ENCODE results near the gene POLR2C.

POLR2C gene

DNA sequence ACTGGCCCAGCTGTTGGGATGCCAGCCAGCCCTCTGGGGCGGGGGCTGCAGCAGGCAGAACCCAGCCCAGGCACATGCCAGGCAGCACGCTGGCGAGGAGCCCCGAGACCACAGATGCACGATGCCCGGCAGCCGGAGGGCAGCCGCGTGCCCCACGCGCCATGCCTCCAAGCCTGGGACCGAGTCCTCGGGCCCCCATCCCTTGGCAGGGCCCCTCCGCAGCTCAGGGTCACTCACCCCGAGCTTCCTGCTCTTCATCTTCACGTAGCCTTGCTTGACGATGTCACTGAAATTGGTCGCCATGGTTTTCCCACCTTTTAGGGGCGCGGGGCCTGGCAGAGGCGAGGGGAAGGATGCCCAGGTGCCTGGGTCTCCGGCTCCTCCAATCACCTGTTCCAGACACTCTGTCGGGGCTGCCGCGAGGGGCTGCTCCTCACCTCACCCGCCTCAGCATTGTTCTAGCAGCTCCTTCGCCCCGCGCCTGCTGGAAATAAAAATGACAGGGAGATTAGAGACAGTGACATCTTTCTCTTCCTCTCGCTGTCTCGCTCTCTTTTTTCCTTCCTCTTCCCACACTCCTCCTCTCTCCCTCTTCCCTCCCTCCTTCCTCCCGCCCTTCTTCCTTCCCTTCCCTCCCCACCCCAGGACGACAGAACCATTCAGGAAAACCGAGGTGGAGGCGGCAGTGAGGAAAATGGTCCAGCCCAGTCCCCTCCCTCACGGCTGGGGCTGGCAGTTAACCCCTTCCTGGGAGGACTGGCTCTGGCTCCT, 16.9 kb downstream of the POLR2C start:
- H3K36me3 ChIP-seq (ENCODE audit: insufficient read depth, low read length) = no peaks in the 10 kb centered on the region
- peak overlapping the region; percentile 30 for H2AFZ ChIP-seq (ENCODE audit: low read length, unreplicated experiment)
- H3K27ac ChIP-seq (ENCODE audit: low read depth, low read length) = 0 out of 2 replicates have a peak overlapping the region, but pooled peaks have one; percentile 23
- no peaks in the 10 kb centered on the region for H3K27me3 ChIP-seq (ENCODE audit: insufficient read depth, low read length)
- peaks cover 35% of the 10 kb centered on the region for H3K79me2 ChIP-seq (ENCODE audit: control insufficient read depth, insufficient read depth, low read length, unreplicated experiment)
- H3K4me3 ChIP-seq (ENCODE audit: low read depth, low read length) = peak overlapping the region; percentile 81
- peaks cover 22% of the 10 kb centered on the region for H3K4me1 ChIP-seq (ENCODE audit: control insufficient read depth, insufficient read depth, low read length, unreplicated experiment)

DNA sequence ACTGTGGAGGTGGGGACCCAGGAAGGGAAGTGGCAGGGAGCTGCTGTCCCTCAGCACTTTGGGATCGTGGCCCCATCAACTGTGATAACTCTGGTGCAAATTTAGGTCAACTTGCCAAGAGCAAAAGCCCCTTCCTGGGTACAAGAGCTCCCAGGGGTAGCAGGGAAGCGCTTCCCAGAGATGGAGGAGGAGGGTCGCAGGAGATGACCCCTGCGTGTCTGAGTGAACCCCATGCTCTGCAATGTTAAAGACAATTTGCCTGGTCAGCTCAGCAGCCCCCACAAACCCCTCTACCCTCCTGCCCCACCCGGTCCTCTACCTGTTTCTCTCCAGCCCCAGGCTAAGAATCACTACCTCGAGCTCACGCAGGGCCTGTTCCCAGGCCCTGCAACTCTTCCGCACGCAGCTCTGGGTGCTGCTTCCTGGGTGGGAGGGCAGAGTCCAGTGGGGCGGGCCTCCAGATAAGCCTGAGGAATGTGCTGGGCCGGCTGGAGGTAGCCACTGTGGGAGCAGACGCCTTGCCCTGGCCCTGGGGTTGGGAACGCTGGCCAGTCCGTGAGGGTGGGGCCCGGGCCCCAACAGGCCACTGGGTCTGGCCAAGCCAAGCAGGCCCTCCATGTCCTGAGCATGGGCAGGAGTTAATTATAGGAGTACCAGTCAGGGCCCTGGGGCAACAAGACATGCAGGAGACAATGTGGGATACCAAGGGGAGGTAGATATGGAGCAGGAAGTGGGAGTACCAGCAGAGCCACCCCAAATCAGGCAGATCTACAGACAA, 17.7 kb downstream of the POLR2C start:
- Histone ChIP-seq H2AFZ (ENCODE audit: low read length, unreplicated experiment) (no peak overlapping the region), H3K27me3 (ENCODE audit: insufficient read depth, low read length) (no peaks in the 10 kb centered on the region), H3K4me1 (ENCODE audit: control insufficient read depth, insufficient read depth, low read length, unreplicated experiment) (peaks cover 25% of the 10 kb centered on the region), H3K27ac (ENCODE audit: low read depth, low read length) (peak overlapping the region; percentile 23), H3K79me2 (ENCODE audit: control insufficient read depth, insufficient read depth, low read length, unreplicated experiment) (peaks cover 35% of the 10 kb centered on the region), H3K36me3 (ENCODE audit: insufficient read depth, low read length) (no peaks in the 10 kb centered on the region), H3K4me3 (ENCODE audit: low read depth, low read length) (peak overlapping the region; percentile 81)

DNA sequence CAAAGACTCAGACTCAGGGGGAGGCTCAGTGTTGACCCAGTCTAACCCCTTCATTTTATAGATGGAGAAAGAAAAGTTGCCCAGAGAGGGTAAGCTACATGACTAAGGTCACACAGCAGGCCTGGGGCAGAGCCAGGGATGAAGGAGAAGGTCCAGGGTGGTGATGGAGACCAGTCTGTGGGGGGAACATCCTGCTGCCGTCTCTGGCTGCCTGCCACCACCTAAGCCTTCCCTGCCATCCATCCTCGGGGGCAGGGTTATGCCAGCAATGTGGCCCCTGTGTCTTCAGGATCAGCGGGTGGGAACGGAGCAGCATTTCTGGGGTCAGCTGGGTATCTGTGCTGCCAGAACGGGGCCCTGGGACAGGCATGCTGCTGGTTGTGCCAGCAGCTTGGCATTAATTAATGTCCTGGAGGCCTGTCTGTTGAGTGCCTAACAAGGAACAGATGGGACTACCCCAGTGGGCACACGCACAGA, 18.3 kb downstream of the POLR2C start:
- H2AFZ ChIP-seq (ENCODE audit: low read length, unreplicated experiment) = no peak overlapping the region

DNA sequence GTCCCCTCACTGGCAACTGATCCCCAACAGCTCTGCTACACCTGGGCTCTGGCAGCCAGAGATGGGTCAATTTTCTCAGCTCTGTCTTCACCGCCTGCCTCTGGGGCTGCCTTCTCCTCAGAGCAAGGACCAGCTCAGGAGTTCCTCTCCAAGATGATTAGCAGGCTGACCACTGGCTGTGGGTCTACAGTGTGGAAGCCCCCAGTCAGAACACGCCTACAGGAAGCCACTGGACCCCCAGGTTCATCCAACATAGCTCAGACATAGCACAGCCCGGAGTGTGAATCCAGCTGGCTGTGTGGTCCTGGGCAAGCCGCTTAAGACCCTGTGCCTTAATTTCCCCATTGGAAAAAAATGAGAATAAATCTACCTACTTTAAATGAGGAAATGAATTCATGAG, 18.9 kb downstream of the POLR2C start:
- Histone ChIP-seq H2AFZ (ENCODE audit: low read length, unreplicated experiment) (no peak overlapping the region), H3K79me2 (ENCODE audit: control insufficient read depth, insufficient read depth, low read length, unreplicated experiment) (peaks cover 32% of the 10 kb centered on the region), H3K4me3 (ENCODE audit: low read depth, low read length) (no peak overlapping the region), H3K36me3 (ENCODE audit: insufficient read depth, low read length) (no peaks in the 10 kb centered on the region), H3K27me3 (ENCODE audit: insufficient read depth, low read length) (no peaks in the 10 kb centered on the region), H3K4me1 (ENCODE audit: control insufficient read depth, insufficient read depth, low read length, unreplicated experiment) (peaks cover 29% of the 10 kb centered on the region), H3K27ac (ENCODE audit: low read depth, low read length) (no peak overlapping the region)

More for the DNA sequence above, 18.3 kb downstream of the POLR2C start:
- Histone ChIP-seq H3K4me1 (ENCODE audit: control insufficient read depth, insufficient read depth, low read length, unreplicated experiment) (peaks cover 29% of the 10 kb centered on the region), H3K4me3 (ENCODE audit: low read depth, low read length) (no peak overlapping the region), H3K27me3 (ENCODE audit: insufficient read depth, low read length) (no peaks in the 10 kb centered on the region), H3K27ac (ENCODE audit: low read depth, low read length) (peak overlapping the region; percentile 23), H3K36me3 (ENCODE audit: insufficient read depth, low read length) (no peaks in the 10 kb centered on the region), H3K79me2 (ENCODE audit: control insufficient read depth, insufficient read depth, low read length, unreplicated experiment) (peaks cover 35% of the 10 kb centered on the region)

DNA sequence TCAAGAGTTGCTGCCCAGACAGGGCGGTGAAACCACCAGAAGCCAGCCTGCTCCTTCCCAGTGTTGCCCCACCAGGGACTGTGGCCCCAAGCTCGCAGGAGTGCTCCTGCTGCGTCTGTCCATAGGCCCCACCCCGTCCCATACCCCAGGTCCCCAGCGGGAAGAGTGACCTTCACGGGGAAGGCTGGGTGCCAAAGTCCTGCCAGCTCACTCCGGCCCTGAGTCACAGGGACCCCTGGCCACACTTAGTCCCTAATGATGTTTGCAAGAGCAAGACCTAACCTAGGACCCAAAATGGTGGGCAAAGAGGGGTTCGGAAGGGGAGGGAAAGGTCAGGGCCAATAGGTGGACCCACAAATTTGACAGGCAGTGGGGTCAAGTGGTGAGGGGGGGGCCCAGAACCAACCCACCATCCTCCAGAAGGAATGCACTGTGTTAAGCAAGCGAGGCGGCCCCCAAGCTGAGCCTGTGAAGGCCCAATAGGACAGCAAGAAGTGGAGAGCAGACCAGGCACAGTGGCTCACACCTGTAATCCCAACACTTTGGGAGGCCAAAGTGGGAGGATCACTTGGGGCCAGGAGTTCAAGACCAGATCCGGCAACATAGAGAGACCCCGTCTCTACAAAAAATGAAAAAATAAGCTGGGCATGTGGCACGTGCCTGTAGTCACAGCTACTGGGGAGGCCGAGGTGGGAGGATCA, 20.5 kb downstream of the POLR2C start:
- Histone ChIP-seq H3K4me3 (ENCODE audit: low read depth, low read length) (no peak overlapping the region), H3K27me3 (ENCODE audit: insufficient read depth, low read length) (no peaks in the 10 kb centered on the region), H3K4me1 (ENCODE audit: control insufficient read depth, insufficient read depth, low read length, unreplicated experiment) (peaks cover 33% of the 10 kb centered on the region), H2AFZ (ENCODE audit: low read length, unreplicated experiment) (no peak overlapping the region), H3K27ac (ENCODE audit: low read depth, low read length) (no peak overlapping the region), H3K79me2 (ENCODE audit: control insufficient read depth, insufficient read depth, low read length, unreplicated experiment) (peaks cover 17% of the 10 kb centered on the region), H3K36me3 (ENCODE audit: insufficient read depth, low read length) (no peaks in the 10 kb centered on the region)

DNA sequence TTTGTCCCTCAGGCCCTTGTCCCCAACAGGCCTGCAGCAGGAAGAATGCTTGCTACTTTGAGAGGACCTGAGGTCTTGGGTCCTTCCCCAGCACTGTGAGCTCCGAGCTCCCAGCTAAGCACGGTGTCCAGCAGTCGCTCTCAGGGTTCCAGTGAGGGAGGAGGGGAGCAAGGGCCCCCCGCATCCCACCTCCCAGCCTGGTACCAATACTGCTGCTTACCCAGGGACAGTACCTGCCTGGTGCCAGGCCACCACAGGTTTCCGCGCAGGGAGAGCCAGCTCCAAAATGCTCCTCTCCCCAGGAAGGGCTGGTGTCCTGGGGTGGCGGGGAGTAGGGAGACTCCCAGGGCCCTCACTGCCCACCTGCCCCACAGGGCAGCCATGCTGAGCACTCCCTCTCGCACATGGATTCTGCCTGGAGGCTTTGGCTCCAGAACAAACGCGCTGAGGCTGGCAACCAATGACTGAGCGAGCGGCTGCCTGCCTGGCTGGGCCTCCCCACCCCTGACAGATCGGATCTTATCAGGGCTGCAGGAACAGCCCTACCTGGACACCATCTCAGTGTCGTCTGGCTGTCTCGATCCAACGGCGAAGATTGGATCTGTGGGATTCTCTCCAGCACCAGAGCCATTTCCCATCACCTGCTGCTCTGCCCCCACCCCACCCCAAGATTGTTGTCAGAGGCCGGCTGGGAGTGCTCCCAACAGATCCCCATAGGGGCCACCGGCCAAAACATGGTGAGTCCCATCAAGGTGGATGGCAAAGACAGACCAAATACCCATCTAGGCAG, 21.4 kb downstream of the POLR2C start:
- Histone ChIP-seq H2AFZ (ENCODE audit: low read length, unreplicated experiment) (no peak overlapping the region), H3K27me3 (ENCODE audit: insufficient read depth, low read length) (no peaks in the 10 kb centered on the region), H3K36me3 (ENCODE audit: insufficient read depth, low read length) (no peaks in the 10 kb centered on the region), H3K4me3 (ENCODE audit: low read depth, low read length) (no peak overlapping the region), H3K27ac (ENCODE audit: low read depth, low read length) (no peak overlapping the region), H3K79me2 (ENCODE audit: control insufficient read depth, insufficient read depth, low read length, unreplicated experiment) (peaks cover 7% of the 10 kb centered on the region), H3K4me1 (ENCODE audit: control insufficient read depth, insufficient read depth, low read length, unreplicated experiment) (peaks cover 25% of the 10 kb centered on the region)

DNA sequence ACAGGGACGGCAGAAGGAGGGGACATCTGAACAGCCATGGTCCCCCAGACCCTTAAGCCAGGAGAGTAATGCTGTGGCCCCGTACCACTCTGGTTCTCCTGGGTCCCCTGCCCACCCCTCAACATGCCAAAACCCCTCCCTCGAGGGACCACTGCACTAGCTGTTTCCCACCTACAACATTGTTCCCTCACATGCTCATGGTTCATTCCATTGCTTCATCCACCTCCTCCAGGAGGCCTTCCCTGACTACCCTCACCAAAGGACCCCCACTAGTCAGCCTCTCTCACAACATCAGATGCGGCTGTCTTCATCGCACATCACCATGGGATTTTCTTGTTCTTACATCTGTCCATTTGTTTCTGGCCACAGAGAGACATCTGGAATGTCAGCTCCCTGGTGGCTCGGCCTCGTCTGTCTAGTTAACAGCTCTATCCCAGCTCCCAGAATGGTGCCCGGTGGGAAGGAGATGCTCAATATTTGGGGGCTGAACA, 22.1 kb downstream of the POLR2C start:
- H3K27ac ChIP-seq (ENCODE audit: low read depth, low read length) = no peak overlapping the region
- peak overlapping the region; percentile 86; the same call in 1 of the 2 replicates for H3K4me3 ChIP-seq (ENCODE audit: low read depth, low read length)
- H3K36me3 ChIP-seq (ENCODE audit: insufficient read depth, low read length) = no peaks in the 10 kb centered on the region
- H3K79me2 ChIP-seq (ENCODE audit: control insufficient read depth, insufficient read depth, low read length, unreplicated experiment) = peaks cover 1% of the 10 kb centered on the region
- no peaks in the 10 kb centered on the region for H3K27me3 ChIP-seq (ENCODE audit: insufficient read depth, low read length)
- H2AFZ ChIP-seq (ENCODE audit: low read length, unreplicated experiment) = no peak overlapping the region
- peaks cover 25% of the 10 kb centered on the region for H3K4me1 ChIP-seq (ENCODE audit: control insufficient read depth, insufficient read depth, low read length, unreplicated experiment)

DNA sequence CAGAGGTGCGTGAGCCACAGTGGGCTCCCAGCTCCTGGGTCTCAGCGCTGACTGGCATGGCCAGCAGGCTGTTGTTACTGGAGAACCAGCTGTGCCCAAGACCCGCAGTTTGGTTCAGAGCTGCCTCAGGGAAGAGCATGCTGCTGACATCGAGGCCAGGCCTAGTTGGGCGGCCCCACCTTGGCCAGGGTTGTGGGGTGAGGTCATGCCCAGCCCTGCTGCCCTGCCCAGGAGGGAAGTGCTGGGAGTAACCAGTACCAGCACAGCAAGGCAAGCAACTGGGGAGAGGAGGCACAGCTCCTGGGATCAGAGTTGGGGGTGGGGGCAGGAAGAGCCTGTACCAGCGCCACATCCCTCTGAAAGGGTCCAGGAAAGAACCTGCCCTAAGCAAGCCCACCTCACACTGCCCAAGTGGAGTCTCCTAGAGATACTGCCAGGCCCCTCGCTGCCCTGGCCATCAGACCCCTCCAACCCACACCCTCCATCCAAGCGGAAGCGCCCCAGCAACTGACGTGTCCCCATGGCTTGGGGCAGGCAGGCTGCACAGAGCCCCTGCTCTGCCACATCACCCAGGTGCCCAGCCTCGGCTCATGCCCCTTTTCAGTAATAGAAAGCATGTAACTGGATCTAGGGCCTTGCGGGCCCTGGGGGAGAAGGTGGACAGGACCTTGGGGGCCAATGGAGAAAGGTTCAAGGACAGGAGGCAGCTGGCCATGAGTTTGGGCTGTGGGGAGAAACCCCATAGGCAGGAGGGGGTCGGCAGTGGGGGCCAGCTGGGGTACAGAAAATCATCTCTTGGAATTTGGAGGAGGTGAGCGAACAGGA, 22.8 kb downstream of the POLR2C start:
- H3K4me1 ChIP-seq (ENCODE audit: control insufficient read depth, insufficient read depth, low read length, unreplicated experiment) = peaks cover 20% of the 10 kb centered on the region
- peak overlapping the region; percentile 86 for H3K4me3 ChIP-seq (ENCODE audit: low read depth, low read length)
- no peaks in the 10 kb centered on the region for H3K27me3 ChIP-seq (ENCODE audit: insufficient read depth, low read length)
- H2AFZ ChIP-seq (ENCODE audit: low read length, unreplicated experiment) = peak overlapping the region; percentile 80
- H3K27ac ChIP-seq (ENCODE audit: low read depth, low read length) = no peak overlapping the region
- no peaks in the 10 kb centered on the region for H3K79me2 ChIP-seq (ENCODE audit: control insufficient read depth, insufficient read depth, low read length, unreplicated experiment)
- no peaks in the 10 kb centered on the region for H3K36me3 ChIP-seq (ENCODE audit: insufficient read depth, low read length)

Data from ACC112 (cell line).